ENCODE measurements around the gene MAPKBP1.

Gene MAPKBP1

GRCh38 chr15:41852736-41853590 is 78.7 kb downstream of the MAPKBP1 start:
- DNase-seq: no peak

- no peak for DNase-seq
Observed at GRCh38 chr15:41853831-41854230, 79.5 kb downstream of the MAPKBP1 start.

- no peak for DNase-seq
Observed at GRCh38 chr15:41854443-41854842, 80.2 kb downstream of the MAPKBP1 start.

DNA sequence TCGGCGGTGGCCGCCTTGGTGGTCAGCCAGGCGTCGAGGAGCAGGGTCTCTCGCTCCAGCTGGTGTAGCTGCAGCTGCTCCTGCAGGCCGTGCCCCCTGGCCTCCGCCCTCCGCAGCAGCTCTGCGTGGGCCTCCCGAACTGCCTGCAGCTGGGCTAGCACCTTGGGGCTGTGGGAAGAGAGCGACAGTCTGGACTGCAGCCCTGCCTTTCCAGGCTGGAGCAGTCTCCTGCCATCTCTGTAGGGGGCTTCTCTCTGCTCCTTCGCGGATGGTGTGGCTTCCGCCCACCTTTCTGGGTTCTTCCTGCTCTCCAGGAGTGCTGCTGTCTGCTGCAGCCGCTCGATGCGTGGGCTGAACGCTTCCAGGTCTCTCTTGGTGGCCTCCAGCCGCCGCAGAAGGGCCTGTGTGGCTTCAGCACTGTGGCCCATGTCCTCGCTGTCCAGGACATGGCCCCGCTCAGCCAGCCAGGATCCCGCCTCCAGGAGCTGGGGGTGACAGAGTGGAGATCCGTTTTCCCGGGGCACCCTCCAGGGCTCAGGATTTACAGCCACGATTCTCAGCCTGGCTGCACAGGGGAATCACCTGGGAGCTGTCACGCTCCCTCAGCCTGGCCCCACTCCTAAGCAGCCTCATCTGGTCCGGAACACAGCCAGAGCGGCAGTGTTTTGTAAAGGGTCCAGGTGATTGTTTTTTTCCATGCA is 81.1 kb downstream of the MAPKBP1 start:
- no peak for DNase-seq

DNA sequence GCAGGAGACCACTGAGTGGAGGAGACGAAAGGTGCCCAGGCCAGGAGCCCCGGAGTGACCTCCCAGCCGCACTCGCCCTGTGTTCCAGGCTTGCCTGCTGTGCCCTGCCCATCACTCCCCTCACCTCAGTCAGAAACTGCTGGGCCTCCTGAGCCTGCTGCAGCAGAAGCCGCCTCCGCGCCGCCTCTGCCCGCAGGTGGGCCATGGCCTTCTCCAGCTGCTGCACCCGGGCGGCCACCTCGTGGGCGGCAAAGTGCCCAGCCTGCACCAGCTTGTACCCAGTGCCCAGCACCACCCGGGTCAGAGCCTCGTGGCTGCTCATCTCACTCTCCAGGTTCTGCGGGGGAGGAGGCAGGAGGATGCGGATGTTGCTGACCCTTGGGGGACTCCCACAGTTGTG is 82.0 kb downstream of the MAPKBP1 start:
- no peak for DNase-seq

DNA sequence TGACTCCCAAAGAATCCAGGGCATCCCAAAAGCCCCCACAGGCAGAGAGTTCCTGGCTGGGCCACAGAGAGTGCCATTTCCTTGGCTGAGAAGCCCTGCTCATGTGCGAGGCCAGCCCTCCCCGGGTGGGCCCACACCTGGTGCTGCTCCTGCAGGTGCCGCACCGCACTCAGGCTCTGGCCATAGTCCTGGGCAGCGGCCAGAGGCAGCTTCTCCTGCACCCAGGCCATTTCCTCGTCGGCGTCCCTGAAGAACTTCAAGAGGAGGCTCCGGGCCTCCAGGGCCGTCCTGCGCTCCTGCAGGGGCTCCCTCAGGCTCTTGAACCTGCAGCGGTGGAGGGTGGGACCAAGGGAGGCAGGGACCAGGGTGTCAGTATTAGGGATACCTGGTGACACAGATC is 82.4 kb downstream of the MAPKBP1 start:
- no peak for DNase-seq

GRCh38 chr15:41857316-41857715 is 83.0 kb downstream of the MAPKBP1 start:
- no peak for DNase-seq

DNA sequence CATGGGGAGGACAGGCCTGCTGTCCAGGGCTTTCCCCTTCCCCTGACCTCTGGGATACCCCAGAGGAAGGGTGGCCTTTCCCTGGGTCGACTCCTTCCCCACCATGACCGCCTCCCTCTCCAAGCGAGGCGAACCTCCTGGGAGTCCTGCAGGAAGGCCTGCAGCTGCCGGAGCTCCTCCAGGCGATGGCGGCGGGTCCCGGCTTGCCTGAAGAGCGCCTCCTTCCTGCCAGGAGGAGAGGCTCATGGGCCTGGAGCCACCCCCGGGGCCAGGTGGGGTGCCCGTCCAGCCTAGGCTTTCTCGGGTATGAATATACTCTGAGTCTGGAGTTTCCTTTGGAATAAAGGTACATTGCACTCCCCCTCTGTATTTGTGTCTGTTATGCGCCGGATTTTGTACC is 84.5 kb downstream of the MAPKBP1 start:
- no peak for DNase-seq

GRCh38 chr15:41860049-41860828 is 86.0 kb downstream of the MAPKBP1 start:
- DNase-seq: no peak

GRCh38 chr15:41861736-41862356 is 87.6 kb downstream of the MAPKBP1 start:
- DNase-seq: no peak

GRCh38 chr15:41862515-41863116 is 88.3 kb downstream of the MAPKBP1 start:
- no peak for DNase-seq

DNA sequence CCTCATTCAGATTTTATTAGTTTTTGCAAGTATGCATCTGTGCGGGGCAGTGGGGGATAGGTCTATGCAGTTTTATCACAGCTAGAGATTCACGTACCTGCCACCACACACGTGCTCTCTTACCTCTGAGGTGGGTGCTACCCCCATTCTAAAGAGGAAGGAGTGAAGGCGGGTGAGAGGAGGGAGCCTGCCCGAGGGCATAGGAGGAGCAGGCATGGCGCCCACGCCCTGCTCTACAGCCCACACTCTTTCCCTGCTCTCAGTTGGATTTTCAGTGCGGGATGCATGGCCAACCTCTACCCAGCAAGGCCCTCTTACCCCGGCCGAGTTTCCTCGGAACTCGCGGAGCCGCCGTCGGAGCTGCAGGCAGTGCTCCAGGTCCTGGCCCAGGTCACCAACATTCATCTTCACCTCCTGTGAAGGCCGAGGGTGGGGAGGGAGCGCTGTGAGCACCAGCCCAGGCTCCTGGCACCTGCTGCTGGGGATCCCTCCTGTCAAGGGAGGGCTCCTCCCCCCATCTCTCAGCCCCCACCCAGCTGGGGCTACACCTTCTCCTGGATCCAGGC is 91.3 kb downstream of the MAPKBP1 start:
- no peak for DNase-seq

DNA sequence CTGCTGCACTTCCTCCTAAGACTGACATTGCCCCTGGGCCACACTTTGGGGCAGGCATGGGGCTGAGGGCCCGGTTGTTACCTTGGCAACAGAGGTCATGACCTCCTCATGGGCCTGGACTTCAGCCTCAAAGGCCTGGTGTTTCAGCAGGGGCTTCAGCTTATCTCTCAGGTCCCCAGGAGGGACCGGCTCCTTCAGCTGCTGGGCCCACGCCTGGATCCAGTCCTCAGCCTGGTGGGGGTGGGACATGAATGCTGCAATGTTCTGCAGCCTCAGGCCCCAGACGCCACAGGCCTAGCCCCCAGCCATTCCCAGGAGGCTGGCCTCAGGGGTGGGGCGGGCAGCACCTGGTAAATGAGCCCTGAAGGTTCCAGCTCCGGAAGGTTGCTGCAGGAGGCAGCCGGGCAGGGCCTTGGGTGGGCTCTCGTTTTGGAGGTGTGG is 92.0 kb downstream of the MAPKBP1 start:
- DNase-seq: no peak

GRCh38 chr15:41866872-41867579 is 92.7 kb downstream of the MAPKBP1 start:
- no peak for DNase-seq

DNA sequence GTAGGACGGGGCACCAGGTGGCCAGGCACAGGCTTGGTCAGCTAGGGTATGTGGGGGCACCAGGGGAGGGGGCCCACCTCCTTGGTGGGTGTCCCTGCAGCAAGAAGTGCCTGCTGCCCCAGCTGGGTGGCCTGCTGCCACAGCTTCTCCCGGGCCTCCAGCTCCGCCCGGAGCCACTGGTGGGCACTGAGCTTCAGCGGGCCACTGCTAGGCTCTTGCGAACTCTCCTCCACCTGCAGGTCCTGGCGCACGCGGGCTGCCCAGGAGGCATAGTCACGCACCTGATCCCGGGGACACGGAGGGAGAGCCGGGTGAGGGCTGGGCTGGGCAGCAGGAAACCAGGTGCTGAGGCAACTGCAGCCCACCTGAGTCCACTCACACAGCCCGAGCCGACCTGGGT is 94.0 kb downstream of the MAPKBP1 start:
- no peak for DNase-seq

GRCh38 chr15:41869770-41870688 is 95.7 kb downstream of the MAPKBP1 start:
- no peak for DNase-seq

DNA sequence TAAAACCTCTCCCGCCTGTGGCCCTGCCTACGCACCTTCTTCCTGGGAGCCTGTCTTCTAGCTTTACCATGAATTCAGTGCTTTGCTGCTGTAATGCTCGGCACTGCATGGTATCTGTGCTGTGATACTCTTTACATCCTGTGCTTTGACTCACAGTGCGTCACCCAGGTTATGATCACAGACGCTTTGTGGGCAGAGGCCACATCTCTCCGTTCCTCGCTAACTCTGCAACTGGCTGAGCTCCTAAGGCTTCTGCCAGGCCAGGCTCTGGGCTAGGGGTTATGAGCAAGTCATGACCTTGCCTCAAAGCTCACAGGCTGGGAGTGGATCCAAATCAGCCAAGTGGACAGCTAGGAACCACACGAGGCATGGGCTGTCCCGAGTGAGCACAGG is 96.4 kb downstream of the MAPKBP1 start:
- no peak for DNase-seq

- no peak for DNase-seq
Observed at GRCh38 chr15:41871175-41871905, 97.1 kb downstream of the MAPKBP1 start.

- no peak for DNase-seq
Observed at GRCh38 chr15:41872166-41872747, 98.0 kb downstream of the MAPKBP1 start.

Data from effector CD8-positive, alpha-beta T cell (primary cell).